MM.1S (cell line): ENCODE measurements around the gene MTCP1.

Source experiments
- DNase-seq: peaks from one replicate; pipeline ENCODE4 v3.0.0-alpha.2; 2015
- H2AFZ ChIP-seq: fragments of 300-600 bp; sonication (generic); 2 replicates; pipeline ENCODE4 v1.6.0; 2016; ENCODE audit warnings: antibody characterized with exemption, low read length
- H3F3A ChIP-seq: fragments of 300-600 bp; sonication (generic); 2 replicates; pipeline ENCODE4 v1.6.1; 2016; ENCODE audit warnings: mild to moderate bottlenecking, antibody characterized with exemption, low read length, moderate library complexity, mixed read lengths; ENCODE audit not compliant: insufficient read depth
- H3K27ac ChIP-seq: fragments of 300-600 bp; sonication (generic); 2 replicates; pipeline ENCODE4 v1.5.1; 2016; ENCODE audit warnings: mild to moderate bottlenecking, low read length
- H3K27me3 ChIP-seq: fragments of 300-600 bp; sonication (generic); replicated peaks from 2 replicates; pipeline ENCODE4 v1.6.0; 2016; ENCODE audit warnings: low read length; ENCODE audit not compliant: insufficient read depth
- H3K36me3 ChIP-seq: fragments of 300-600 bp; sonication (generic); replicated peaks from 2 replicates; pipeline ENCODE4 v1.6.1; 2016; ENCODE audit warnings: mild to moderate bottlenecking, low read length, mixed read lengths; ENCODE audit not compliant: insufficient read depth
- H3K4me1 ChIP-seq: fragments of 300-600 bp; sonication (generic); 2 replicates; pipeline ENCODE4 v1.6.1; 2016; ENCODE audit warnings: low read length, mixed read lengths
- H3K4me2 ChIP-seq: fragments of 300-600 bp; sonication (generic); 2 replicates; pipeline ENCODE4 v1.6.0; 2016; ENCODE audit warnings: low read depth, low read length
- H3K4me3 ChIP-seq: fragments of 300-600 bp; sonication (generic); 2 replicates; pipeline ENCODE4 v1.5.1; 2016; ENCODE audit warnings: low read length, mixed read lengths
- H3K79me2 ChIP-seq: fragments of 300-600 bp; sonication (generic); 2 replicates; pipeline ENCODE4 v1.6.1; 2016; ENCODE audit warnings: mixed run types, low read length, mixed read lengths
- H3K9ac ChIP-seq: fragments of 300-600 bp; sonication (generic); 2 replicates; pipeline ENCODE4 v1.6.1; 2016; ENCODE audit warnings: low read length, mixed read lengths
- H3K9me2 ChIP-seq: fragments of 300-600 bp; sonication (generic); replicated peaks from 2 replicates; pipeline ENCODE4 v1.6.1; 2016; ENCODE audit warnings: mild to moderate bottlenecking, low read length, mixed read lengths; ENCODE audit not compliant: insufficient read depth
- H3K9me3 ChIP-seq: fragments of 300-600 bp; sonication (generic); replicated peaks from 2 replicates; pipeline ENCODE4 v1.6.1; 2016; ENCODE audit warnings: mild to moderate bottlenecking, low read length, mixed read lengths; ENCODE audit not compliant: insufficient read depth
- H4K20me1 ChIP-seq: fragments of 300-600 bp; sonication (generic); 2 replicates; pipeline ENCODE4 v1.6.1; 2016; ENCODE audit warnings: mild to moderate bottlenecking, low read length, moderate library complexity, mixed read lengths; ENCODE audit not compliant: insufficient read depth
- CTCF ChIP-seq: fragments of 300-600 bp; sonication (generic); IDR thresholded peaks from 2 replicates; pipeline ENCODE4 v1.5.1; 2016; ENCODE audit warnings: antibody characterized with exemption, low read length, mixed read lengths
- EZH2 ChIP-seq: fragments of 300-600 bp; sonication (generic); optimal IDR thresholded peaks from 2 replicates; pipeline ENCODE3; 2017; ENCODE audit warnings: low read depth, mild to moderate bottlenecking, antibody characterized with exemption, low read length, mixed read lengths
- EZH2phosphoT487 ChIP-seq: fragments of 300-600 bp; sonication (generic); IDR thresholded peaks from 2 replicates; pipeline ENCODE4 v1.6.1; 2018; ENCODE audit warnings: antibody characterized with exemption, low read length

Gene MTCP1

GRCh38 chrX:155026420-155026726, 44.6 kb downstream of the MTCP1 start:
- H3K4me3 ChIP-seq = peak overlapping the region; percentile 47
- H3K4me2 ChIP-seq = peak overlapping the region; percentile 39; the same call in 1 of the 2 replicates
- no peaks in the 10 kb centered on the region for H3K9me3 ChIP-seq
- DNase-seq = no peak
- H3K27ac ChIP-seq = peak overlapping the region; percentile 94; the same call in 1 of the 2 replicates
- H3K27me3 ChIP-seq = no peaks in the 10 kb centered on the region
- H3K9ac ChIP-seq = peak overlapping the region; percentile 47; the same call in 1 of the 2 replicates
- peaks cover 29% of the 10 kb centered on the region for H3K79me2 ChIP-seq
- H3F3A ChIP-seq = peaks cover 12% of the 10 kb centered on the region; the same call in 1 of the 2 replicates
- H3K36me3 ChIP-seq = no peaks in the 10 kb centered on the region
- no peaks in the 10 kb centered on the region for H4K20me1 ChIP-seq
- H3K4me1 ChIP-seq = no peaks in the 10 kb centered on the region
- peak overlapping the region; percentile 40; the same call in 1 of the 2 replicates for H2AFZ ChIP-seq
- TF ChIP-seq EZH2 = no peak
- TF ChIP-seq CTCF = no peak
- no peak for TF ChIP-seq EZH2phosphoT487
- no peaks in the 10 kb centered on the region for H3K9me2 ChIP-seq

GRCh38 chrX:155023907-155024833, 46.8 kb downstream of the MTCP1 start:
- Histone ChIP-seq H3K9me2 (no peaks in the 10 kb centered on the region), H3K9me3 (no peaks in the 10 kb centered on the region), H2AFZ (no peak overlapping the region), H3K27me3 (no peaks in the 10 kb centered on the region), H3K27ac (no peak overlapping the region), H3K79me2 (peaks cover 13% of the 10 kb centered on the region), H3K36me3 (no peaks in the 10 kb centered on the region), H3K9ac (no peak overlapping the region), H4K20me1 (no peaks in the 10 kb centered on the region), H3K4me2 (no peak overlapping the region), H3F3A (peaks cover 12% of the 10 kb centered on the region; the same call in 1 of the 2 replicates), H3K4me3 (no peak overlapping the region), H3K4me1 (no peaks in the 10 kb centered on the region)
- no peak for DNase-seq
- no peak for TF ChIP-seq EZH2phosphoT487
- TF ChIP-seq EZH2 = no peak
- TF ChIP-seq CTCF = no peak

GRCh38 chrX:155022585-155022984, 48.4 kb downstream of the MTCP1 start, which contains the start of gene F8:
Gene F8, minus strand, starts transcription at chrX:155022723. Its CDS starts 171 bp downstream, at chrX:155022552.
- H3K27ac ChIP-seq = no peak within 1 kb of the TSS
- no peaks in the 10 kb centered on the region for H3K79me2 ChIP-seq
- H3K4me3 ChIP-seq = no peak within 1 kb of the TSS
- TF ChIP-seq EZH2 (no peak), EZH2phosphoT487 (no peak), CTCF (no peak)
- H3K9me3 ChIP-seq = no peaks in the 10 kb centered on the region
- DNase-seq = no peak
- no peaks in the 10 kb centered on the region for H3K4me1 ChIP-seq
- peaks cover 10% of the 10 kb centered on the region; the same call in 1 of the 2 replicates for H3F3A ChIP-seq
- H3K4me2 ChIP-seq = no peak within 1 kb of the TSS
- H3K9me2 ChIP-seq = no peaks in the 10 kb centered on the region
- no peaks in the 10 kb centered on the region for H4K20me1 ChIP-seq
- H3K9ac ChIP-seq = no peak within 1 kb of the TSS
- no peaks in the 10 kb centered on the region for H3K36me3 ChIP-seq
- no peak within 1 kb of the TSS for H2AFZ ChIP-seq
- no peaks in the 10 kb centered on the region for H3K27me3 ChIP-seq
